ENCODE data around the gene FLNB.
"Not testable (repeated sequence)": the region's sequence is repeated elsewhere in the genome, so short reads cannot be mapped to it uniquely, and the experiment has no call there.

Gene FLNB

GRCh38 chr3:58029842-58030584, 21.8 kb downstream of the FLNB start:
- DNase-seq (ENCODE audit: low spot score), result no peak

GRCh38 chr3:58032186-58032585, 24.0 kb downstream of the FLNB start:
- DNase-seq (ENCODE audit: low spot score), result no peak

- DNase-seq (ENCODE audit: low spot score), result no peak
Observed at GRCh38 chr3:58034738-58035523, 26.7 kb downstream of the FLNB start.

- DNase-seq (ENCODE audit: low spot score), result no peak
Observed at GRCh38 chr3:58035524-58036255, 27.5 kb downstream of the FLNB start.

- DNase-seq (ENCODE audit: low spot score), result no peak
Observed at GRCh38 chr3:58036293-58037032, 28.2 kb downstream of the FLNB start.

- no peak for DNase-seq (ENCODE audit: low spot score)
Observed at GRCh38 chr3:58037141-58037910, 29.1 kb downstream of the FLNB start.

- no peak for DNase-seq (ENCODE audit: low spot score)
Observed at GRCh38 chr3:58038675-58039292, 30.6 kb downstream of the FLNB start.

GRCh38 chr3:58039601-58040000, 31.4 kb downstream of the FLNB start:
- no peak for DNase-seq (ENCODE audit: low spot score)

- DNase-seq (ENCODE audit: low spot score), result no peak
Observed at GRCh38 chr3:58041182-58041825, 33.1 kb downstream of the FLNB start.

GRCh38 chr3:58041826-58042324, 33.7 kb downstream of the FLNB start:
- DNase-seq (ENCODE audit: low spot score), result no peak

- DNase-seq (ENCODE audit: low spot score), result no peak
Observed at GRCh38 chr3:58042947-58043707, 34.9 kb downstream of the FLNB start.

GRCh38 chr3:58043933-58044332, 35.7 kb downstream of the FLNB start:
- DNase-seq (ENCODE audit: low spot score), result no peak

GRCh38 chr3:58044691-58045483, 36.7 kb downstream of the FLNB start:
- no peak for DNase-seq (ENCODE audit: low spot score)

- no peak for DNase-seq (ENCODE audit: low spot score)
Observed at GRCh38 chr3:58047826-58048225, 39.6 kb downstream of the FLNB start.

GRCh38 chr3:58048301-58048700, 40.1 kb downstream of the FLNB start:
- DNase-seq (ENCODE audit: low spot score), result no peak

- DNase-seq (ENCODE audit: low spot score), result no peak
Observed at GRCh38 chr3:58049143-58049785, 41.0 kb downstream of the FLNB start.

- no peak for DNase-seq (ENCODE audit: low spot score)
Observed at GRCh38 chr3:58051196-58051595, 43.0 kb downstream of the FLNB start.

- DNase-seq (ENCODE audit: low spot score), result not testable (repeated sequence)
Observed at GRCh38 chr3:58051658-58052261, 43.5 kb downstream of the FLNB start.

All from HuH-7.5 (cell line).